GM15510 (cell line): ENCODE measurements around the gene SLC9A3.
A peak's percentile ranks its signal among the peaks of the same experiment; 100 is the strongest.

ENCODE experiments used
- POLR2A ChIP-seq: IDR thresholded peaks from 3 replicates; pipeline ENCODE4 v1.6.1; 2011; ENCODE audit warnings: borderline replicate concordance; ENCODE audit not compliant: insufficient read length; ENCODE audit errors: extremely low read depth

Gene SLC9A3

GRCh38 chr5:440401-441201, 83.6 kb downstream of the SLC9A3 start:
- no peak for TF ChIP-seq POLR2A

GRCh38 chr5:439636-440035, 84.6 kb downstream of the SLC9A3 start:
- TF ChIP-seq POLR2A = no peak

GRCh38 chr5:439181-439580, 85.1 kb downstream of the SLC9A3 start:
- no peak for TF ChIP-seq POLR2A

GRCh38 chr5:438481-438981, 85.7 kb downstream of the SLC9A3 start:
- no peak for TF ChIP-seq POLR2A

GRCh38 chr5:437281-437771, 86.9 kb downstream of the SLC9A3 start:
- no peak for TF ChIP-seq POLR2A

- TF ChIP-seq POLR2A = no peak
Measured at GRCh38 chr5:436641-436975, 87.6 kb downstream of the SLC9A3 start.

- peak; percentile 9 for TF ChIP-seq POLR2A
Measured at GRCh38 chr5:435961-436640, 88.1 kb downstream of the SLC9A3 start.

- no peak for TF ChIP-seq POLR2A
Measured at GRCh38 chr5:435156-435790, 89.0 kb downstream of the SLC9A3 start.

- no peak for TF ChIP-seq POLR2A
Measured at GRCh38 chr5:434443-435146, 89.7 kb downstream of the SLC9A3 start.

GRCh38 chr5:433836-434235, 90.4 kb downstream of the SLC9A3 start:
- TF ChIP-seq POLR2A = no peak

- TF ChIP-seq POLR2A = no peak
Measured at GRCh38 chr5:432928-433791, 91.1 kb downstream of the SLC9A3 start.

- no peak for TF ChIP-seq POLR2A
Measured at GRCh38 chr5:432201-432927, 91.9 kb downstream of the SLC9A3 start.

- no peak for TF ChIP-seq POLR2A
Measured at GRCh38 chr5:431711-432050, 92.6 kb downstream of the SLC9A3 start.
